Chondrocyte (in vitro differentiated cells): ENCODE data around the gene HDAC9. TPM values are rescaled to one million over a fixed set of nuclear protein-coding genes. Genes with fewer than 3 reads are reported as not detected.

Experiments
- DNase-seq: peaks from one replicate; pipeline ENCODE4 v3.0.0; 2021; ENCODE audit warnings: mixed read lengths, low spot score
- H3K27ac Mint-ChIP-seq: one replicate; pipeline ENCODE4 v1.8.0; 2021; ENCODE audit warnings: mild to moderate bottlenecking, moderate library complexity, mixed read lengths; ENCODE audit not compliant: unreplicated experiment
- H3K27me3 Mint-ChIP-seq: 2 replicates; pipeline ENCODE4 v1.8.0; 2021; ENCODE audit warnings: low read depth, mixed read lengths
- H3K36me3 Mint-ChIP-seq: 2 replicates; pipeline ENCODE4 v1.8.0; 2021; ENCODE audit warnings: low read depth, mixed read lengths
- H3K4me1 Mint-ChIP-seq: 2 replicates; pipeline ENCODE4 v1.8.0; 2021; ENCODE audit warnings: low read depth, mild to moderate bottlenecking, mixed read lengths
- H3K4me3 Mint-ChIP-seq: one replicate; pipeline ENCODE4 v1.8.0; 2021; ENCODE audit warnings: mild to moderate bottlenecking, moderate library complexity, mixed read lengths; ENCODE audit not compliant: unreplicated experiment
- H3K9me3 Mint-ChIP-seq: 2 replicates; pipeline ENCODE4 v1.8.0; 2021; ENCODE audit warnings: low read depth, mixed read lengths
- CTCF ChIP-seq: fragments of 200-600 bp; sonication (generic); IDR thresholded peaks from 2 replicates; pipeline ENCODE4 v1.5.0; 2021; ENCODE audit warnings: antibody characterized with exemption, mild to moderate bottlenecking, moderate library complexity
- total RNA-seq: library from RNA; stranded (reverse); gene quantifications from 3 replicates; pipeline ENCODE4 v1.2.1, GENCODE V29; 2021

Gene HDAC9
- total RNA-seq, 1 donor from 2014 or later, result 5.9 TPM

DNA sequence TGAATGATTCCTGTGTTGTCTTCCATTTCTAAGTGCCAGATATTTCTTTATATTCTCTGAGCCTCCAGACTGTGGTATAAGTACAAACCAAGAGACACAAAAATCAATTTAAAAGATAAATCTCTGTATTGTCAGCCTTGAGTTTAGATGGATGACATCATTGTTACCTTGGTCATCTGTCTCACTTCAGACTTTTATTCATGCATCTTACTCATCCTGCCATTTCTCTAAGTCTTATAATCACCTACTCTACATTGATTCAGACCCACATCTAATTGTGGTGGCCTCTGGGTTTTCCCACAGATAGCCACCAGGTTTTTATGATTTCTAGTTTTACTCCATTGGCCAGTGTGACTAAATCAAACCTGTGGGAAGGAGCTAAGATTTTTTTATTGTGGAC lies 26.8 kb upstream of the HDAC9 start:
- DNase-seq, result no peak
- Mint-ChIP-seq H3K27ac (no peak overlapping the region), H3K4me3 (no peak overlapping the region), H3K9me3 (peaks cover 7% of the 10 kb centered on the region), H3K4me1 (peaks cover 8% of the 10 kb centered on the region), H3K27me3 (no peaks in the 10 kb centered on the region), H3K36me3 (no peaks in the 10 kb centered on the region)
- no peak for TF ChIP-seq CTCF

- Mint-ChIP-seq H3K4me3 (no peak overlapping the region), H3K27ac (no peak overlapping the region), H3K36me3 (no peaks in the 10 kb centered on the region), H3K27me3 (no peaks in the 10 kb centered on the region), H3K9me3 (peaks cover 7% of the 10 kb centered on the region), H3K4me1 (peaks cover 8% of the 10 kb centered on the region)
- no peak for TF ChIP-seq CTCF
- DNase-seq, result no peak
Observed at GRCh38 chr7:18469316-18469715, 26.2 kb upstream of the HDAC9 start.

DNA sequence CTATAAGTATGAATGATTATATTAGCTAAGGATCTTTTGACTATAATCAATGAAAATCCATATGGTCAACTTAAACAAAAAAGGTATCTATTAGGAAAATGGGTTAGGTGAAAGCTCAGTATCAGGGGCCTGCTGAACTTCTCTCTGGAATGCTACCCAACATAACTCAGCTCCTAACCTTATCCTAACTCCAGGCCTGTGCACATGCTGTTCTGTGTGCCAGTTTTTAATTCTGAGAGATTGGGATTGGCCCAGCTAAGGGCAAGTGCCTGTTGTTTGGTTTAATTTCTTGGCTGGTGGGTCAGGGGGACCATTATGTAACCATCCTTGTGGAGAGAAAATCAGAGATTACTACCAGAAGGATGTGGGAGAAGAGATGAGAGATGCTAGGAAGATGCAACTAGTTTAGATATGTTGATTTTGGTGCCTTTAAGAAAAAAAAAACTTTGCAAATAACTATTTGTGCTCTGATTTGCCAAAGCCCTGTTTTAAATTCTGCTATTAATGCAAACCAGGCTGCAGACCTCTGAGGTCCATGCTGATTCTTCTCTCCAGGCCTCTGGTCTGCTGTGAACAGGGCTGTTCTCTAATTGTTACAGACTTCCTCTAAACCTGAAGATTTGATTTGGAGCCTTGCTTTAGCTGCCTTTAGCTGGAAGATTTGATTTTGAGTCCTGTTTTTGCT lies 23.9 kb upstream of the HDAC9 start:
- no peak for DNase-seq
- Mint-ChIP-seq H3K9me3 (no peaks in the 10 kb centered on the region), H3K36me3 (no peaks in the 10 kb centered on the region), H3K4me1 (peaks cover 8% of the 10 kb centered on the region), H3K27me3 (no peaks in the 10 kb centered on the region), H3K27ac (no peak overlapping the region), H3K4me3 (no peak overlapping the region)
- TF ChIP-seq CTCF, result no peak

DNA sequence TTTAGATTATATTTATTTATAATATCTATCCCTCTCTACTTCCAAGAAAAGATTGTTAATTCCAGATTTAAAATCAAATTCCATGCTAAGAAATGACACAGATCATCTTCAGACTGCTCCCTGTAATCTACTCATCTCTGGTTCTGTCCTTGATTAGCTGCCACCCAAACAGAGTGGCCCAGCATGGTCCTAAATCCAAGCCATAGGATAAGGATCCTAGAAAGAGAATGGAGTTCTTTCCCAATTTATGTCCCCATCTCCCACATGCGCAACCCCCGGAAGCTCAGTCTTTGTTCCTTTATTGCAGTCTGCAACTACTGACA lies 23.4 kb upstream of the HDAC9 start:
- Mint-ChIP-seq H3K4me3 (no peak overlapping the region), H3K27ac (no peak overlapping the region), H3K27me3 (no peaks in the 10 kb centered on the region), H3K9me3 (no peaks in the 10 kb centered on the region), H3K36me3 (no peaks in the 10 kb centered on the region), H3K4me1 (peaks cover 5% of the 10 kb centered on the region)
- TF ChIP-seq CTCF, result no peak
- DNase-seq, result no peak

DNA sequence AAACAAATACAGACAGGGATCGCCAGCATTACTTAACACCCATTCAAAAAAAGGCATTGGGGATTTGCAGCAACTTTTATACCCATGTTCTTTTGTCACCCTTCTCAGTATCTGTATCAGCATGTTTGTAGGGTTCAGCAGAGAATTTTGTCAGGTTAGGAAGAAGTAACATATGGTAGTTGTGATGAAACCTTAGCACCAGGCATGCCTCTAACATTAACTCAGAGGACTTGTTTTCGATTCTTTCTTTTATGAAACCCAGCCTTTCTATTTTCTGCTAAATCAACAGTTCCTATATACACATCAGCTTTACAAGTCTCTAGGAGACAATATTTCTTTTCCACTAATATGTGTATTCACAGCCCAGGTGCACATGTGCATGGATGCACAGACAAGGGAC lies 22.4 kb upstream of the HDAC9 start:
- no peak for DNase-seq
- Mint-ChIP-seq H3K9me3 (no peaks in the 10 kb centered on the region), H3K4me3 (no peak overlapping the region), H3K36me3 (no peaks in the 10 kb centered on the region), H3K27me3 (no peaks in the 10 kb centered on the region), H3K4me1 (peaks cover 3% of the 10 kb centered on the region), H3K27ac (no peak overlapping the region)
- TF ChIP-seq CTCF, result no peak
